Uterus (tissue), 2 donors: ENCODE results near the gene TM4SF1.

ENCODE experiments used
- CTCF ChIP-seq, 4 experiments: fragments of 200-600 bp in 2 of 4; fragments of 450-650 bp in 2 of 4; sonication (generic) in 2 of 4; IDR thresholded peaks; one replicate each; pipeline ENCODE4 v1.5.1; 2016 to 2019; ENCODE audit warnings: antibody characterized with exemption in 4 of 4, mild to moderate bottlenecking in 2 of 4, moderate library complexity in 1 of 4
- POLR2A ChIP-seq, 2 donors: fragments of 450-650 bp; IDR thresholded peaks; one replicate each; pipeline ENCODE4 v1.6.1; 2016; ENCODE audit warnings: antibody characterized with exemption in 2 of 2, mild to moderate bottlenecking in 1 of 2, moderate library complexity in 1 of 2

- TF ChIP-seq CTCF (IDR thresholded peaks at IDR 0.05) = no peak
- TF ChIP-seq POLR2A (IDR thresholded peaks at IDR 0.05) = no peak
Observed at GRCh38 chr3:149401212-149401925, 23.9 kb upstream of the TM4SF1 start.
